Measurements from ENCODE around the gene LMTK3. TPM values are rescaled to one million over a fixed set of nuclear protein-coding genes. Genes with fewer than 3 reads are reported as not detected.

Gene LMTK3
- total and polyA plus RNA-seq, 9 of the 15 experiments (the other 6 are each of a cell fraction or from before 2014, with no cell fraction given), result 0.35 to 12.3 (median 2.0) TPM; not detected in 2

- TF ChIP-seq HOMEZ (CRISPR knock-in tag; IDR thresholded peaks at IDR 0.05) (no peak), HBP1 (CRISPR knock-in tag; IDR thresholded peaks at IDR 0.05) (no peak), ELF1 (tag; IDR thresholded peaks at IDR 0.05) (peak; percentile 80), CBX1 (IDR thresholded peaks at IDR 0.05; ENCODE audit: low read depth) (peak; percentile 37; the same call in 1 of the 2 replicates), RFX5 (IDR thresholded peaks at IDR 0.05; ENCODE audit: low read depth, low read length) (no peak), USF2 (CRISPR knock-in tag; IDR thresholded peaks at IDR 0.05) (peak; percentile 32; the same call in 1 of the 2 replicates), FUS (optimal IDR thresholded peaks at IDR 0.05; ENCODE audit: low read depth, low read length) (no peak), CTBP1 (IDR thresholded peaks at IDR 0.05; ENCODE audit: borderline replicate concordance) (peak; percentile 19; the same call in 1 of the 2 replicates), ZBTB12 (CRISPR knock-in tag; IDR thresholded peaks at IDR 0.05) (no peak), NR2C1 (IDR thresholded peaks at IDR 0.05) (peak; percentile 42; the same call in 1 of the 2 replicates), NR2C1 (tag; IDR thresholded peaks at IDR 0.05) (peak; percentile 73), ZNF449 (CRISPR knock-in tag; IDR thresholded peaks at IDR 0.05) (no peak), RBBP5 (IDR thresholded peaks at IDR 0.05; ENCODE audit: borderline replicate concordance, insufficient read depth, low read length, poor library complexity, severe bottlenecking) (no peak), TFE3 (CRISPR knock-in tag; IDR thresholded peaks at IDR 0.05) (peak; percentile 22; the same call in 1 of the 2 replicates), ZNF263 (CRISPR knock-in tag; IDR thresholded peaks at IDR 0.05; ENCODE audit: borderline replicate concordance) (0 out of 2 replicates have a peak, but pooled peaks have one; percentile 33), NR2C2 (CRISPR knock-in tag; IDR thresholded peaks at IDR 0.05) (no peak), NR2C2 (tag; IDR thresholded peaks at IDR 0.05) (peak; percentile 69), MAZ (CRISPR knock-in tag; conservative IDR thresholded peaks at IDR 0.05 in 1 of 2, IDR thresholded peaks at IDR 0.05 in 1 of 2) (peak in 1 of 2 experiments; percentile 53; a peak in 1 of 4 replicates)
Measured at GRCh38 chr19:48513289-48514122, 1.9 kb upstream of the LMTK3 start (continued).
